ENCODE measurements around the gene MGRN1.

The MGRN1 gene

DNA sequence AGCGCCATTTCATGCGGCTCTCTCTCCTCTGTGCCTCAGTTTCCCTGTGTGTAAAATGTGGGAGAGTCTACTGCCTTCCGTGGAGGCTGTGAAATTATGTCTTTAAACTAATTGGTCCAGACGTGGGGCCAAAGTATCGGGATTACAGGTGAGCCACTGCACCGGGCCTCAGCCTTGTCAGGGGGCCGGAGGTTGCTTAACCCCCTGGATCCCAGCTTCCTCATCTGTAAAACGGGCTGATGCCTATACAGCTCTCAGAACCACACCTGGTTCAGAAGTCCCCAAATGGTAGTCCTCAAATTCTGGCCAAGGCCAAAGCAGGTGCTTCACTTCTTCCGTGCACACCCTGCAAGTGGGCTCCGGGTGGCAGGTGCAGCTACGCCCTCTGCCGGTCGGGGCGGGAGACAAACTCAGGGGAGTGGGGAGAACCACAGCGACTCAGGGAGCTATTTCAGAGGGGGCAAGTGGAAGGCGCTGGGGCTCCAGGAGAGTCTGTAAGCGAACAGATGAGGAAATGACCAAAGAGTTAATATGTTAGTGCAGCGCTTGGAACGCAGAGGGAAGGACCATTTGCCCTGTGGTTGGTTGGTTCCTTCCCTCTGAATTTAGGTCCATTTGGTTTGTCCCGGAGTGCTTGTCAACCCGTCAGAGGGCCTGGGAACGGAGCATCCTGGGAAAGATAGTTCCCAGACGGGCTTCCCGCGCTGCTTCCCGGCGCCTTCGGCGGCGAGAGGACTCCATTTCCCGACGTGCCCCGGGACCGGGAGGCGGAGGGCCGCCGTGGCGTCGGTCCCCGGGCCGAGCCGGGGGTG lies at the start of gene MGRN1:
TSS of gene MGRN1 (plus strand) at position 812 of the 812 bp plus-strand sequence. CDS start 135 bp downstream, outside the sequence.
- in situ Hi-C loops (cut with MboI; ENCODE audit: low sequenced_read_pairs, unreplicated experiment), result no loop called here
- TF ChIP-seq CTCF (IDR thresholded peaks at IDR 0.05; ENCODE audit: borderline replicate concordance, control extremely low read depth, extremely low read depth, insufficient read depth, missing control alignments), result peak; percentile 98
- DNase-seq (ENCODE audit: low spot score), result peak; percentile 93

- TF ChIP-seq CTCF (IDR thresholded peaks at IDR 0.05; ENCODE audit: borderline replicate concordance, control extremely low read depth, extremely low read depth, insufficient read depth, missing control alignments), result no peak
- DNase-seq (ENCODE audit: low spot score), result peak; percentile 21
- in situ Hi-C loops (cut with MboI; ENCODE audit: low sequenced_read_pairs, unreplicated experiment), result no loop called here
These were observed 49.5 kb upstream of the MGRN1 start for GRCh38 chr16:4574919-4575705.

GRCh38 chr16:4576008-4576407 lies 48.6 kb upstream of the MGRN1 start:
- TF ChIP-seq CTCF (IDR thresholded peaks at IDR 0.05; ENCODE audit: borderline replicate concordance, control extremely low read depth, extremely low read depth, insufficient read depth, missing control alignments), result no peak
- no peak for DNase-seq (ENCODE audit: low spot score)
- in situ Hi-C loops (cut with MboI; ENCODE audit: low sequenced_read_pairs, unreplicated experiment), result no loop called here

DNA sequence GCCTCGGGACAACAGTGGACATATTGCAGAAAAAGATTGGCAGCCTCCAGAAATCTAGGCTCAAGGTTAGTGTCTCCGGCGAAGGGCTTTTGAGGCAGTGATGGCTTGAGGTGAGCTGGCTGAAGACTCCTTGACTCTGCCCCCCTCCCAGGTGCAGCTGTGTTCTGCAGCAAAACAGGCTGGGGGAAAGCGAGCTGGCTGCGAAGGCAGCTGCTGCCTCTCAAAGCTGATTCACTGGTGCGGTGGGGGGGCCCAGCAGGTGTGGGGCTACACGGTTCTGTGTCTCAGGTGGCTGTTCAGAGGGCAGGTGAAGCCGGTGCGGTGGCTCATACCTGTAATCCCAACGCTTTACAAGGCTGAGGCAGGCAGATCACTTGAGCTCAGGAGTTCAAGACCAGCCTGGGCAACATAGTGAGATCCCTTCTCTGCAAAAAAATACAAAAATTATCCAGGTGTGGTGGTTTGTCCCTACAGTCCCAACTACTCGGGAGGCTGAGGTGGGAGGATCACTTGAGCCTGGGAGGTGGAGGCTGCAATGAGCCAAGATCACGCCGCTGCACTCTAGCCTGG lies 45.6 kb upstream of the MGRN1 start:
- DNase-seq (ENCODE audit: low spot score), result peak; percentile 20
- no peak for TF ChIP-seq CTCF (IDR thresholded peaks at IDR 0.05; ENCODE audit: borderline replicate concordance, control extremely low read depth, extremely low read depth, insufficient read depth, missing control alignments)
- in situ Hi-C loops (cut with MboI; ENCODE audit: low sequenced_read_pairs, unreplicated experiment), result no loop called here

DNA sequence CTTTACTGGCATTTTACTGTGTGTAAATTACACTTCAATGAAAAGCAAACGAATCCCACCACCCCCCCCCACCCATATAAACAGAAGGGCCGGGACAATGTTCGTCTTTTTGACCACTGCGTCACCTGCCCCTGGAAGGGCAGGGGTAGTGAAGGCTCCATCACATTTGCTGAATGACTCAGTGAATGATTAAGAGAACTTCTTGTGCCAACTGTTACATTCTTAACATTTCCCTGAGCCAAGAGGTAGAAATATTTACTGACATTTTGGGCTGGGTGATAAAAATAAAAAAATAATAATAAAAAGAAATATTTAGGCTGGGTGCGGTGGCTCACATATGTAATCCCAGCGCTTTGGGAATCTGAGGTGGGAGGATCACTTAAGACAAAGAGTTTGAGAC lies 44.4 kb upstream of the MGRN1 start:
- no peak for DNase-seq (ENCODE audit: low spot score)
- in situ Hi-C loops (cut with MboI; ENCODE audit: low sequenced_read_pairs, unreplicated experiment), result no loop called here
- TF ChIP-seq CTCF (IDR thresholded peaks at IDR 0.05; ENCODE audit: borderline replicate concordance, control extremely low read depth, extremely low read depth, insufficient read depth, missing control alignments), result no peak

- DNase-seq (ENCODE audit: low spot score), result no peak
- in situ Hi-C loops (cut with MboI; ENCODE audit: low sequenced_read_pairs, unreplicated experiment), result no loop called here
- no peak for TF ChIP-seq CTCF (IDR thresholded peaks at IDR 0.05; ENCODE audit: borderline replicate concordance, control extremely low read depth, extremely low read depth, insufficient read depth, missing control alignments)
These were observed 40.7 kb upstream of the MGRN1 start for GRCh38 chr16:4583906-4584305.

Data from GM13976 (cell line).